ENCODE data around the gene PPM1N. TPM values are rescaled to one million over a fixed set of nuclear protein-coding genes. Genes with fewer than 3 reads are reported as not detected.

Gene PPM1N
- total RNA-seq, 2 donors from 2014 or later = 3.2 to 3.5 TPM

DNA sequence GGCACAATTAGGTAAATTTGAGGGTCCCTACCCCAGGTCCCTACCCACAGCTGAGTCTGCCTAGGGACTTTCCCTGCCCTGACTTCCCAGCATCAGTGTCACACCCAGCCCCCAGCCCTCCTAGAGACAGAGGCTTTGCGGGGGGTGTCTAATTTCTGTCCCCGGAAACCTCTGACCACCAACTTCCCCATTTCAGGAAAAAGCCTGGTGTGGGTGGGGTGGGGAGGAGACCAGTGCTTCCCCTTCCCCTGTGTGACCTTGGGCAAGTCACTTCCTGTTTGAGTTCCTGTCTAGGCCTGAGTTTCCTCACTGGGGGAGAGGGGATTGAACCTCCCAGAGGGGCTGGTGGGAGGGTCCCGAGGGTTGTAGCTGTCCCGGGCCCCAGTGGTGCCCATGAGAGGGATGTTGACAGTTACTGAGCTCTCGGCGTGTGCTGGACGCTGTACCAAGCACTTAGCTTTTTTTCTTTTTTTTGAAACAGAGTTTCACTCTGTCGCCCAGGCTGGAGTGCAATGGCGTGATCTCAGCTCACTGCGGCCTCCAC lies 16.9 kb downstream of the PPM1N start:
- no peak overlapping the region for H3K27ac ChIP-seq (ENCODE audit: low read depth, low read length)
- H3K27ac Mint-ChIP-seq = no peak overlapping the region
- H3K9ac ChIP-seq (ENCODE audit: extremely low read depth, low read length, poor library complexity, severe bottlenecking) = no peak overlapping the region
- no peaks in the 10 kb centered on the region for H3K4me1 Mint-ChIP-seq
- TF ChIP-seq CTCF (conservative IDR thresholded peaks at IDR 0.05) = no peak
- H3K9me3 Mint-ChIP-seq = no peaks in the 10 kb centered on the region
- H3K36me3 ChIP-seq (ENCODE audit: control insufficient read depth, insufficient read depth, low read length) = peaks cover 80% of the 10 kb centered on the region
- H3K27me3 ChIP-seq (ENCODE audit: control insufficient read depth, insufficient read depth, low read length, poor library complexity, severe bottlenecking) = no peaks in the 10 kb centered on the region
- no peak for DNase-seq
- WGBS, 2 experiments (ENCODE audit: insufficient coverage in 1 of 2, insufficient read length in 1 of 2) = 93 to 96% methylated on average over 8 to 9 of the region's 10 CpGs
- peaks cover 47% of the 10 kb centered on the region for H3K36me3 Mint-ChIP-seq (ENCODE audit: low read depth)
- H3K27me3 Mint-ChIP-seq (ENCODE audit: insufficient read depth) = no peaks in the 10 kb centered on the region
- no peak overlapping the region for H3K4me3 ChIP-seq (ENCODE audit: low read length)
- H3K4me1 ChIP-seq (ENCODE audit: control insufficient read depth, insufficient read depth, low read length) = no peaks in the 10 kb centered on the region
- H3K4me3 Mint-ChIP-seq = no peak overlapping the region
- no peaks in the 10 kb centered on the region for H3K9me3 ChIP-seq (ENCODE audit: control insufficient read depth, low read length)

- Mint-ChIP-seq H3K4me1 (no peaks in the 10 kb centered on the region), H3K27me3 (ENCODE audit: insufficient read depth) (no peaks in the 10 kb centered on the region), H3K27ac (peak overlapping the region; percentile 17), H3K9me3 (no peaks in the 10 kb centered on the region), H3K36me3 (ENCODE audit: low read depth) (peaks cover 46% of the 10 kb centered on the region), H3K4me3 (no peak overlapping the region)
- Histone ChIP-seq H3K9me3 (ENCODE audit: control insufficient read depth, low read length) (no peaks in the 10 kb centered on the region), H3K4me3 (ENCODE audit: low read length) (no peak overlapping the region), H3K27ac (ENCODE audit: low read depth, low read length) (no peak overlapping the region), H3K27me3 (ENCODE audit: control insufficient read depth, insufficient read depth, low read length, poor library complexity, severe bottlenecking) (no peaks in the 10 kb centered on the region), H3K36me3 (ENCODE audit: control insufficient read depth, insufficient read depth, low read length) (peaks cover 79% of the 10 kb centered on the region), H3K4me1 (ENCODE audit: control insufficient read depth, insufficient read depth, low read length) (no peaks in the 10 kb centered on the region), H3K9ac (ENCODE audit: extremely low read depth, low read length, poor library complexity, severe bottlenecking) (no peak overlapping the region)
- WGBS, 2 experiments (ENCODE audit: insufficient coverage in 1 of 2, insufficient read length in 1 of 2) = 93 to 95% methylated on average over 4 to 9 of the region's 9 CpGs
- no peak for DNase-seq
- TF ChIP-seq CTCF (conservative IDR thresholded peaks at IDR 0.05) = no peak
These were observed 17.7 kb downstream of the PPM1N start for GRCh38 chr19:45515807-45516401.

- Histone ChIP-seq H3K9ac (ENCODE audit: extremely low read depth, low read length, poor library complexity, severe bottlenecking) (no peak overlapping the region), H3K27ac (ENCODE audit: low read depth, low read length) (no peak overlapping the region), H3K4me1 (ENCODE audit: control insufficient read depth, insufficient read depth, low read length) (no peaks in the 10 kb centered on the region), H3K4me3 (ENCODE audit: low read length) (no peak overlapping the region), H3K27me3 (ENCODE audit: control insufficient read depth, insufficient read depth, low read length, poor library complexity, severe bottlenecking) (no peaks in the 10 kb centered on the region), H3K36me3 (ENCODE audit: control insufficient read depth, insufficient read depth, low read length) (peaks cover 77% of the 10 kb centered on the region), H3K9me3 (ENCODE audit: control insufficient read depth, low read length) (no peaks in the 10 kb centered on the region)
- peaks cover 44% of the 10 kb centered on the region for H3K36me3 Mint-ChIP-seq (ENCODE audit: low read depth)
- 87 to 89% methylated on average over 6 to 7 of the region's 7 CpGs for WGBS, 2 experiments (ENCODE audit: insufficient coverage in 1 of 2, insufficient read length in 1 of 2)
- no peaks in the 10 kb centered on the region for H3K27me3 Mint-ChIP-seq (ENCODE audit: insufficient read depth)
- no peaks in the 10 kb centered on the region for H3K4me1 Mint-ChIP-seq
- H3K27ac Mint-ChIP-seq = peak overlapping the region; percentile 18
- H3K4me3 Mint-ChIP-seq = no peak overlapping the region
- no peak for TF ChIP-seq CTCF (conservative IDR thresholded peaks at IDR 0.05)
- DNase-seq = no peak
- no peaks in the 10 kb centered on the region for H3K9me3 Mint-ChIP-seq
These were observed 19.0 kb downstream of the PPM1N start for GRCh38 chr19:45517238-45517637.

All from endodermal cell (in vitro differentiated cells).